Neural cell (in vitro differentiated cells): ENCODE data around the gene JUND. TPM values are rescaled to one million over a fixed set of nuclear protein-coding genes. Genes with fewer than 3 reads are reported as not detected.

Experiments used
- H2AFZ ChIP-seq: fragments of 200-600, 300-800 bp; sonication (generic), shearing (Covaris generic); 2 replicates; pipeline ENCODE4 v1.6.0; 2014; ENCODE audit warnings: low read depth, mild to moderate bottlenecking, antibody characterized with exemption, low read length, moderate library complexity
- H3F3A ChIP-seq: fragments of 200-600 bp; shearing (Covaris generic); 2 replicates; pipeline ENCODE4 v1.6.1; 2016; ENCODE audit warnings: mild to moderate bottlenecking, moderate library complexity, mixed read lengths, antibody characterized with exemption, low read length; ENCODE audit not compliant: insufficient read depth, poor library complexity, severe bottlenecking
- H3K27ac ChIP-seq: fragments of 200-600, 300-800 bp; sonication (generic), shearing (Covaris generic); 2 replicates; pipeline ENCODE4 v1.5.1; 2014; ENCODE audit warnings: mild to moderate bottlenecking, low read length, moderate library complexity
- H3K27me3 ChIP-seq: fragments of 300-800, 200-600 bp; sonication (generic), shearing (Covaris generic); 2 replicates; pipeline ENCODE4 v1.6.0; 2014; ENCODE audit warnings: mild to moderate bottlenecking, low read depth, low read length, moderate library complexity; ENCODE audit not compliant: insufficient read depth
- H3K36me3 ChIP-seq: fragments of 300-800, 200-600 bp; sonication (generic), shearing (Covaris generic); 2 replicates; pipeline ENCODE4 v1.5.1; 2014; ENCODE audit warnings: mild to moderate bottlenecking, antibody characterized with exemption, low read length, moderate library complexity; ENCODE audit not compliant: insufficient read depth
- H3K4me2 ChIP-seq: fragments of 300-800, 200-600 bp; sonication (generic), shearing (Covaris generic); 2 replicates; pipeline ENCODE4 v1.6.0; 2014; ENCODE audit warnings: mild to moderate bottlenecking, low read length
- H3K4me3 ChIP-seq: fragments of 300-800, 200-600 bp; sonication (generic), shearing (Covaris generic); 2 replicates; pipeline ENCODE4 v1.5.1; 2014; ENCODE audit warnings: mild to moderate bottlenecking, low read length, moderate library complexity
- H3K79me2 ChIP-seq: fragments of 200-600 bp; shearing (Covaris generic); replicated peaks from 2 replicates; pipeline ENCODE4 v1.6.0; 2014; ENCODE audit warnings: mild to moderate bottlenecking, low read length, moderate library complexity; ENCODE audit not compliant: insufficient read depth
- H3K9ac ChIP-seq: fragments of 300-800, 200-600 bp; sonication (generic), shearing (Covaris generic); 2 replicates; pipeline ENCODE4 v1.6.1; 2016; ENCODE audit warnings: mild to moderate bottlenecking, low read length, mixed read lengths
- H3K9me2 ChIP-seq: fragments of 200-600 bp; shearing (Covaris generic); 2 replicates; pipeline ENCODE4 v1.6.1; 2016; ENCODE audit warnings: mild to moderate bottlenecking, low read length, mixed read lengths; ENCODE audit not compliant: insufficient read depth
- H3K9me3 ChIP-seq: fragments of 200-600, 300-800 bp; sonication (generic), shearing (Covaris generic); 2 replicates; pipeline ENCODE4 v1.6.1; 2016; ENCODE audit warnings: mild to moderate bottlenecking, mixed run types, low read length, moderate library complexity, mixed read lengths
- H4K20me1 ChIP-seq: fragments of 200-600 bp; shearing (Covaris generic); 2 replicates; pipeline ENCODE4 v1.6.1; 2016; ENCODE audit warnings: mild to moderate bottlenecking, mixed run types; ENCODE audit not compliant: insufficient read depth
- CTCF ChIP-seq: fragments of 450-650 bp; IDR thresholded peaks from 2 replicates; pipeline ENCODE4 v1.5.1; 2014; ENCODE audit warnings: antibody characterized with exemption, mild to moderate bottlenecking, moderate library complexity; ENCODE audit not compliant: poor library complexity, severe bottlenecking
- EP300 ChIP-seq: fragments of 450-650 bp; conservative IDR thresholded peaks from 2 replicates; pipeline ENCODE4 v1.6.1; 2014; ENCODE audit warnings: antibody characterized with exemption, mild to moderate bottlenecking, moderate library complexity; ENCODE audit not compliant: poor library complexity, severe bottlenecking
- EZH2 ChIP-seq: fragments of 200-600, 300-800 bp; shearing (Covaris generic), sonication (generic); IDR thresholded peaks from 2 replicates; pipeline ENCODE4 v1.6.1; 2014; ENCODE audit warnings: antibody characterized with exemption, low read length, borderline replicate concordance, mild to moderate bottlenecking; ENCODE audit not compliant: insufficient read depth, poor library complexity, severe bottlenecking
- MXI1 ChIP-seq: fragments of 450-650 bp; conservative IDR thresholded peaks from 2 replicates; pipeline ENCODE4 v1.6.1; 2014; ENCODE audit warnings: antibody characterized with exemption, mild to moderate bottlenecking; ENCODE audit not compliant: poor library complexity, severe bottlenecking
- POLR2AphosphoS5 ChIP-seq: IDR thresholded peaks from 2 replicates; pipeline ENCODE4 v1.6.1; 2012
- RAD21 ChIP-seq: fragments of 450-650 bp; conservative IDR thresholded peaks from 2 replicates; pipeline ENCODE4 v1.6.1; 2014; ENCODE audit warnings: antibody characterized with exemption, mild to moderate bottlenecking, moderate library complexity
- REST ChIP-seq: IDR thresholded peaks from 2 replicates; pipeline ENCODE4 v1.6.1; 2012; ENCODE audit warnings: borderline replicate concordance
- SMC3 ChIP-seq: fragments of 450-650 bp; conservative IDR thresholded peaks from 2 replicates; pipeline ENCODE4 v1.6.1; 2014; ENCODE audit warnings: antibody characterized with exemption, mild to moderate bottlenecking, moderate library complexity; ENCODE audit not compliant: poor library complexity
- TAF1 ChIP-seq: IDR thresholded peaks from 2 replicates; pipeline ENCODE4 v1.6.1; 2012; ENCODE audit warnings: low read depth
- polyA plus RNA-seq: library from polyadenylated mRNA; depleted of rRNA; stranded (reverse); fragments of >200 nt; gene quantifications from 2 replicates; pipeline ENCODE4 v1.2.3, GENCODE V29; 2014

JUND gene
- polyA plus RNA-seq, 1 donor from 2014 or later, result 94.9 TPM

- Histone ChIP-seq H3K79me2 (peaks cover 17% of the 10 kb centered on the region), H3K4me3 (peak overlapping the region; percentile 91), H3K27ac (no peak overlapping the region)
Measured at GRCh38 chr19:18320865-18321733, 39.7 kb upstream of the JUND start.

More at GRCh38 chr19:18320865-18321733, 39.7 kb upstream of the JUND start:
- Histone ChIP-seq H3K9me3 (no peaks in the 10 kb centered on the region), H4K20me1 (no peaks in the 10 kb centered on the region), H2AFZ (no peak overlapping the region), H3K27me3 (no peaks in the 10 kb centered on the region), H3K36me3 (no peaks in the 10 kb centered on the region), H3K9me2 (no peaks in the 10 kb centered on the region), H3K4me2 (no peak overlapping the region), H3F3A (no peaks in the 10 kb centered on the region), H3K9ac (no peak overlapping the region)
- TF ChIP-seq RAD21 (no peak), POLR2AphosphoS5 (no peak), TAF1 (no peak), MXI1 (no peak), CTCF (no peak), SMC3 (no peak), EZH2 (no peak), REST (no peak), EP300 (no peak)
